HG03439 (cell line): Measurements from ENCODE around the gene ENTHD1.

Experiments used
- ATAC-seq: cut with Tn5 transposase; IDR thresholded peaks from one replicate; pipeline ENCODE4 v1.9.1; 2021; ENCODE audit warnings: mild to moderate bottlenecking, moderate library complexity; ENCODE audit not compliant: unreplicated experiment

ENTHD1 gene

DNA sequence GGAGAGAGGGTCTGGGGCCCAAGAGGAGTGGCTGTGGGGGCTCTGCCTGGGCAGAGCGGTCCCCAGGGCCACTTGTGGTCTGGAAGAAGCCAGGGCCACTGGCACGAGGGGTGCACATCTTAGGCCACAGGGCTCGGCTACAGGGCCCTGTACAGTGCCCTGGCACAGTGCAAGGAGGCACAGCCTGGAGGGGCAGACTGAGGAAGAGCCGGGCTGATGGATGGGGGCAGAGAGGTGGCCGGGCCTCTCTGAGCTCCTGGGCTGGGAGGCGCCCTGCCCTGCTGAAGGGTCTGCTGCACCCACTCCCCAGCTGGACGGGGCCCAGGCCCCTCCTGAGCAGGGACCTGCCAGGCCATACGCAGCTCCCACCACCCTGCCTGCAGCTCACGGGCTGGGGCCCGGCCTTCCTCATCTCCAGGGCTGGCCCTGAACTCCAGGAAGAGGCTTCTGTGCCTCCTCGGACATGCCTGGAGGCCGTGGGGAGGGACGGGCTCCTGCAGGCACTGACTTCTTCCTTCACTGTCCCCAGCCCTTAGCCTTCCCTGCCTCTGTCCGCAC lies 199.5 kb downstream of the ENTHD1 start:
- ATAC-seq = no peak
